Skeletal muscle satellite cell (primary cell): ENCODE data around the gene AFAP1.

ENCODE experiments used
- H3K27me3 ChIP-seq: 2 replicates; pipeline ENCODE4 v1.7.0; 2013; ENCODE audit warnings: low read length; ENCODE audit not compliant: control insufficient read depth, insufficient read depth
- H3K36me3 ChIP-seq: 2 replicates; pipeline ENCODE4 v1.7.0; 2013; ENCODE audit warnings: mild to moderate bottlenecking, control low read depth, low read length; ENCODE audit not compliant: insufficient read depth
- H3K4me1 ChIP-seq: 2 replicates; pipeline ENCODE4 v1.7.0; 2013; ENCODE audit warnings: low read length; ENCODE audit not compliant: control insufficient read depth, insufficient read depth
- H3K4me2 ChIP-seq: 2 replicates; pipeline ENCODE4 v1.7.0; 2013; ENCODE audit warnings: mild to moderate bottlenecking, low read length
- H3K4me3 ChIP-seq: 2 replicates; pipeline ENCODE4 v1.7.0; 2013; ENCODE audit warnings: low read length
- H3K9ac ChIP-seq: 2 replicates; pipeline ENCODE4 v1.7.0; 2013; ENCODE audit warnings: mild to moderate bottlenecking, low read depth, low read length, moderate library complexity
- H3K9me3 ChIP-seq: replicated peaks from 2 replicates; pipeline ENCODE4 v1.7.0; 2013; ENCODE audit warnings: mild to moderate bottlenecking, control low read depth, low read length

AFAP1 gene

GRCh38 chr4:7757501-7758471, 181.9 kb downstream of the AFAP1 start:
- Histone ChIP-seq H3K27me3 (no peaks in the 10 kb centered on the region), H3K9ac (no peak overlapping the region), H3K4me2 (no peak overlapping the region), H3K4me1 (no peaks in the 10 kb centered on the region), H3K36me3 (peaks cover 45% of the 10 kb centered on the region), H3K4me3 (no peak overlapping the region), H3K9me3 (no peaks in the 10 kb centered on the region)

- H3K36me3 ChIP-seq, result peaks cover 35% of the 10 kb centered on the region
- H3K4me1 ChIP-seq, result no peaks in the 10 kb centered on the region
- H3K4me3 ChIP-seq, result no peak overlapping the region
- no peaks in the 10 kb centered on the region for H3K27me3 ChIP-seq
- no peaks in the 10 kb centered on the region for H3K9me3 ChIP-seq
- no peak overlapping the region for H3K9ac ChIP-seq
- H3K4me2 ChIP-seq, result no peak overlapping the region
These were observed 182.9 kb downstream of the AFAP1 start for GRCh38 chr4:7756561-7757355.

GRCh38 chr4:7756071-7756470, 183.6 kb downstream of the AFAP1 start:
- H3K36me3 ChIP-seq, result peaks cover 29% of the 10 kb centered on the region
- H3K27me3 ChIP-seq, result no peaks in the 10 kb centered on the region
- H3K4me2 ChIP-seq, result no peak overlapping the region
- no peaks in the 10 kb centered on the region for H3K9me3 ChIP-seq
- no peak overlapping the region for H3K9ac ChIP-seq
- H3K4me1 ChIP-seq, result no peaks in the 10 kb centered on the region
- no peak overlapping the region for H3K4me3 ChIP-seq

GRCh38 chr4:7755561-7755960, 184.1 kb downstream of the AFAP1 start:
- peaks cover 24% of the 10 kb centered on the region for H3K36me3 ChIP-seq
- H3K4me2 ChIP-seq, result no peak overlapping the region
- H3K27me3 ChIP-seq, result no peaks in the 10 kb centered on the region
- H3K4me1 ChIP-seq, result no peaks in the 10 kb centered on the region
- no peak overlapping the region for H3K4me3 ChIP-seq
- no peaks in the 10 kb centered on the region for H3K9me3 ChIP-seq
- no peak overlapping the region for H3K9ac ChIP-seq

GRCh38 chr4:7754565-7755262, 184.9 kb downstream of the AFAP1 start:
- no peak overlapping the region for H3K4me3 ChIP-seq
- H3K36me3 ChIP-seq, result peaks cover 18% of the 10 kb centered on the region
- no peaks in the 10 kb centered on the region for H3K9me3 ChIP-seq
- H3K4me1 ChIP-seq, result no peaks in the 10 kb centered on the region
- H3K9ac ChIP-seq, result no peak overlapping the region
- no peak overlapping the region for H3K4me2 ChIP-seq
- no peaks in the 10 kb centered on the region for H3K27me3 ChIP-seq

GRCh38 chr4:7753931-7754465, 185.7 kb downstream of the AFAP1 start:
- H3K36me3 ChIP-seq, result peaks cover 15% of the 10 kb centered on the region
- no peak overlapping the region for H3K4me2 ChIP-seq
- no peak overlapping the region for H3K9ac ChIP-seq
- H3K4me1 ChIP-seq, result no peaks in the 10 kb centered on the region
- H3K4me3 ChIP-seq, result no peak overlapping the region
- no peaks in the 10 kb centered on the region for H3K27me3 ChIP-seq
- H3K9me3 ChIP-seq, result no peaks in the 10 kb centered on the region

GRCh38 chr4:7753271-7753670, 186.4 kb downstream of the AFAP1 start:
- H3K36me3 ChIP-seq, result peaks cover 15% of the 10 kb centered on the region
- H3K27me3 ChIP-seq, result no peaks in the 10 kb centered on the region
- no peak overlapping the region for H3K4me3 ChIP-seq
- H3K4me2 ChIP-seq, result no peak overlapping the region
- no peaks in the 10 kb centered on the region for H3K4me1 ChIP-seq
- no peak overlapping the region for H3K9ac ChIP-seq
- H3K9me3 ChIP-seq, result no peaks in the 10 kb centered on the region

GRCh38 chr4:7752649-7753048, 187.0 kb downstream of the AFAP1 start:
- Histone ChIP-seq H3K36me3 (peaks cover 12% of the 10 kb centered on the region), H3K9me3 (no peaks in the 10 kb centered on the region), H3K4me2 (no peak overlapping the region), H3K27me3 (no peaks in the 10 kb centered on the region), H3K4me3 (no peak overlapping the region), H3K9ac (no peak overlapping the region), H3K4me1 (no peaks in the 10 kb centered on the region)

GRCh38 chr4:7750972-7751371, 188.7 kb downstream of the AFAP1 start:
- no peaks in the 10 kb centered on the region for H3K27me3 ChIP-seq
- H3K4me1 ChIP-seq, result no peaks in the 10 kb centered on the region
- no peak overlapping the region for H3K4me3 ChIP-seq
- no peak overlapping the region for H3K4me2 ChIP-seq
- H3K9me3 ChIP-seq, result no peaks in the 10 kb centered on the region
- H3K36me3 ChIP-seq, result no peaks in the 10 kb centered on the region
- no peak overlapping the region for H3K9ac ChIP-seq

- Histone ChIP-seq H3K4me2 (no peak overlapping the region), H3K9ac (no peak overlapping the region), H3K27me3 (no peaks in the 10 kb centered on the region), H3K4me1 (no peaks in the 10 kb centered on the region), H3K9me3 (no peaks in the 10 kb centered on the region), H3K36me3 (no peaks in the 10 kb centered on the region), H3K4me3 (no peak overlapping the region)
These were observed 189.1 kb downstream of the AFAP1 start for GRCh38 chr4:7750523-7750922.

GRCh38 chr4:7747566-7747965, 192.1 kb downstream of the AFAP1 start:
- Histone ChIP-seq H3K9me3 (no peaks in the 10 kb centered on the region), H3K4me2 (no peak overlapping the region), H3K27me3 (no peaks in the 10 kb centered on the region), H3K36me3 (no peaks in the 10 kb centered on the region), H3K4me3 (no peak overlapping the region), H3K4me1 (no peaks in the 10 kb centered on the region), H3K9ac (no peak overlapping the region)
